ENCODE measurements around the gene TTC17. TPM values are rescaled to one million over a fixed set of nuclear protein-coding genes. Genes with fewer than 3 reads are reported as not detected.
A peak's percentile ranks its signal among the peaks of the same experiment; 100 is the strongest.

The TTC17 gene
- total and polyA plus RNA-seq, 9 of the 15 experiments (the other 6 are each of a cell fraction or from before 2014, with no cell fraction given) = 19.7 to 99.1 (median 53.3) TPM

- 0 out of 2 replicates have a peak, but pooled peaks have one; percentile 15 for TF ChIP-seq USF2 (CRISPR knock-in tag; IDR thresholded peaks at IDR 0.05)
- peak; percentile 76 for TF ChIP-seq HCFC1 (IDR thresholded peaks at IDR 0.05; ENCODE audit: low read depth, low read length)
- no peak for TF ChIP-seq RBM14 (IDR thresholded peaks at IDR 0.05; ENCODE audit: borderline replicate concordance, insufficient read depth, low read depth, low read length)
- peak; percentile 49; the same call in 1 of the 2 replicates for TF ChIP-seq ARID3A (IDR thresholded peaks at IDR 0.05; ENCODE audit: borderline replicate concordance, low read depth, low read length)
- no peak for TF ChIP-seq ZFPM2 (CRISPR knock-in tag; IDR thresholded peaks at IDR 0.05)
- peak; percentile 39 to 49 for TF ChIP-seq RAD21 (CRISPR knock-in tag; conservative IDR thresholded peaks at IDR 0.05 in 1 of 2, IDR thresholded peaks at IDR 0.05 in 1 of 2)
- TF ChIP-seq YY1 (IDR thresholded peaks at IDR 0.05; ENCODE audit: borderline replicate concordance in 1 of 3, control insufficient read depth in 1 of 3, extremely low read depth in 1 of 3, insufficient read depth in 3 of 3, insufficient read length in 1 of 3, insufficient replicate concordance in 2 of 3, low read depth in 1 of 3, low read length in 2 of 3) = peak in 1 of 3 experiments; percentile 48
- peak; percentile 68 for TF ChIP-seq L3MBTL2 (IDR thresholded peaks at IDR 0.05)
- no peak for TF ChIP-seq GTF2E2 (tag; IDR thresholded peaks at IDR 0.05)
- peak; percentile 69 for TF ChIP-seq SMAD4 (CRISPR knock-in tag; conservative IDR thresholded peaks at IDR 0.05)
- peak; percentile 18; the same call in 1 of the 2 replicates for TF ChIP-seq ZBTB33 (CRISPR knock-in tag; IDR thresholded peaks at IDR 0.05)
- peak; percentile 76 for TF ChIP-seq SP1 (CRISPR knock-in tag; IDR thresholded peaks at IDR 0.05)
- no peak for TF ChIP-seq ZNF316 (IDR thresholded peaks at IDR 0.05)
- peak; percentile 94 for TF ChIP-seq RBBP5 (IDR thresholded peaks at IDR 0.05; ENCODE audit: borderline replicate concordance, insufficient read depth, low read length, poor library complexity, severe bottlenecking)
- peak; percentile 96 for TF ChIP-seq DIDO1 (tag; IDR thresholded peaks at IDR 0.05; ENCODE audit: low read depth)
- TF ChIP-seq MEIS2 (IDR thresholded peaks at IDR 0.05; ENCODE audit: partially characterized antibody) = peak; percentile 57
- 0 out of 2 replicates have a peak, but pooled peaks have one; percentile 33 for TF ChIP-seq FOXK1 (CRISPR knock-in tag; IDR thresholded peaks at IDR 0.05; ENCODE audit: borderline replicate concordance)
- TF ChIP-seq TEAD1 (CRISPR knock-in tag; IDR thresholded peaks at IDR 0.05) = peak; percentile 3 to 65; a peak in 1 of 4 replicates
- TF ChIP-seq ZNF311 (CRISPR knock-in tag; IDR thresholded peaks at IDR 0.05) = no peak
Observed at GRCh38 chr11:43311791-43312607, 46.7 kb upstream of the TTC17 start, which contains the start of gene API5 (continued).

Data from K562 (cell line).